ENCODE results near the gene TSR1.

DNA sequence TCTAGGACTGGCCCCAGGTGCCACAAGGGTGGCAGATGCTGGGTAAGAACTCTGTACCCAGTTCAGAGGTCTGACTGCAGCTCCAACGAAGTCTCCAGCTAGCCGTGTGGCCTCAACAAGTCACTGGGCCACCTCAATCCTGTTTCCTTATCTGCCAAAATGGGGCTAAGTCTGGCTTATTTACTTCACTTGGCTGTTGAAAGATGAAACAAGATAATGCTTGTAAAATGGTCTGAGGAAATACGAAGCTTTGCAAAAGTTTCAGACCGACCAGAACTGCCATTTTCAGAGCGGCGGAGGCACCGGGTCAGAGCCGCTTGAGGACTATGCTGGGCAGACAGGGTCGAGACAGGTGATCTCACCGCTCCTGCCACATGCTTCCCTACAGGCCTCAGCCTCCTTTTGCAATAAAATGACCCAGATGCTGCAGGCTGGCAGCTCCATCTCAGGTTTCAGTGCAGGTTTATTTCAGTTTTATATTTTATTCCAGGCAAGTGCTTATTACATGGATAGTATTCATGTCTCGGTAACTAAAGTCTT is 47.4 kb upstream of the TSR1 start:
- TF ChIP-seq CTCF (IDR thresholded peaks at IDR 0.05) (no peak), POLR2A (IDR thresholded peaks at IDR 0.05) (no peak)

Measured in adrenal gland (tissue), 5 donors.